IMR-90 (cell line): ENCODE measurements around the gene ZNF263. TPM values are rescaled to one million over a fixed set of nuclear protein-coding genes. Genes with fewer than 3 reads are reported as not detected.

ENCODE experiments used
- ATAC-seq: fragments of 200-7000 bp; cut with Tn5 transposase; 2 replicates; pipeline ENCODE4 v1.9.1; 2020; ENCODE audit warnings: low read depth, mild to moderate bottlenecking, moderate library complexity
- BruUV-seq: library from RNA; stranded (reverse); fragments of 400-500 nt; replicated peaks from 2 replicates; lab custom pipeline; 2021; lab: Mats Ljungman, UMichigan
- CTCF ChIA-PET: fragments of 300-600 bp; formaldehyde crosslinking; extraction: SDS; loops from one replicate; lab custom pipeline; 2021; ENCODE audit warnings: antibody characterized with exemption; lab: Yijun Ruan, JAX
- POLR2A ChIA-PET: fragments of 300-600 bp; sonication (Branson Sonifier 250); formaldehyde crosslinking; loops from one replicate; lab custom pipeline; 2022; ENCODE audit warnings: antibody characterized with exemption; ENCODE audit not compliant: unreplicated experiment; lab: Charles Lee
- DNase-seq: peaks from one replicate; pipeline ENCODE4 v3.0.0; 2013
- H2AFZ ChIP-seq: replicated peaks from 2 replicates; pipeline ENCODE3; 2013; ENCODE audit warnings: low read length, mild to moderate bottlenecking; ENCODE audit not compliant: poor library complexity
- H2AK5ac ChIP-seq: 2 replicates; pipeline ENCODE4 v1.6.1; 2013; ENCODE audit warnings: low read depth, low read length, inconsistent platforms
- H2AK9ac ChIP-seq: replicated peaks from 2 replicates; pipeline ENCODE3; 2013; ENCODE audit warnings: mild to moderate bottlenecking, low read depth, low read length, moderate library complexity; ENCODE audit not compliant: poor library complexity
- H2BK120ac ChIP-seq: 2 replicates; pipeline ENCODE4 v1.6.1; 2013; ENCODE audit warnings: low read depth, low read length, inconsistent platforms
- H2BK15ac ChIP-seq: 3 replicates; pipeline ENCODE4 v1.6.1; 2013; ENCODE audit warnings: low read depth, low read length, inconsistent platforms
- H2BK20ac ChIP-seq: 2 replicates; pipeline ENCODE4 v1.6.1; 2013; ENCODE audit warnings: low read depth, mild to moderate bottlenecking, inconsistent platforms, low read length, moderate library complexity
- H2BK5ac ChIP-seq: 2 replicates; pipeline ENCODE4 v1.6.1; 2013; ENCODE audit warnings: mild to moderate bottlenecking, low read depth, low read length, inconsistent platforms; ENCODE audit not compliant: poor library complexity, severe bottlenecking
- H3K14ac ChIP-seq: replicated peaks from 2 replicates; pipeline ENCODE4 v1.6.1; 2013; ENCODE audit warnings: low read depth, low read length, inconsistent platforms
- H3K18ac ChIP-seq: 2 replicates; pipeline ENCODE4 v1.6.1; 2013; ENCODE audit warnings: low read depth, low read length, control low read depth
- H3K23ac ChIP-seq: 2 replicates; pipeline ENCODE4 v1.6.1; 2013; ENCODE audit warnings: low read depth, low read length, inconsistent platforms
- H3K27ac ChIP-seq: 2 replicates; pipeline ENCODE4 v1.5.1; 2013; ENCODE audit warnings: mild to moderate bottlenecking, control low read depth, low read length; ENCODE audit not compliant: insufficient read depth
- H3K27me3 ChIP-seq: 2 replicates; pipeline ENCODE4 v1.6.1; 2013; ENCODE audit warnings: low read length; ENCODE audit not compliant: control insufficient read depth, insufficient read depth
- H3K36me3 ChIP-seq: 2 replicates; pipeline ENCODE4 v1.6.1; 2013; ENCODE audit warnings: low read length, mixed read lengths; ENCODE audit not compliant: control insufficient read depth, insufficient read depth
- H3K4ac ChIP-seq: 2 replicates; pipeline ENCODE4 v1.6.1; 2013; ENCODE audit warnings: low read depth, low read length, inconsistent platforms
- H3K4me1 ChIP-seq: 2 replicates; pipeline ENCODE4 v1.6.1; 2013; ENCODE audit warnings: low read length, mixed read lengths; ENCODE audit not compliant: control insufficient read depth, insufficient read depth
- H3K4me2 ChIP-seq: 2 replicates; pipeline ENCODE4 v1.6.1; 2013; ENCODE audit warnings: low read depth, mild to moderate bottlenecking, control low read depth, low read length, moderate library complexity
- H3K4me3 ChIP-seq: 2 replicates; pipeline ENCODE4 v1.5.1; 2013; ENCODE audit warnings: low read depth, mild to moderate bottlenecking, control low read depth, low read length, moderate library complexity; ENCODE audit not compliant: insufficient read depth
- H3K56ac ChIP-seq: 2 replicates; pipeline ENCODE4 v1.6.1; 2013; ENCODE audit warnings: low read length, inconsistent platforms; ENCODE audit not compliant: insufficient read depth; ENCODE audit errors: extremely low read depth
- H3K79me1 ChIP-seq, 2 experiments: 2 replicates each; pipeline ENCODE4 v1.6.1; 2013; ENCODE audit warnings: low read length in 2 of 2, inconsistent platforms in 1 of 2, low read depth in 1 of 2
- H3K9ac ChIP-seq: 2 replicates; pipeline ENCODE4 v1.6.1; 2013; ENCODE audit warnings: low read depth, low read length, control low read depth
- H3K9me1 ChIP-seq: 2 replicates; pipeline ENCODE4 v1.6.1; 2013; ENCODE audit warnings: low read length, inconsistent platforms; ENCODE audit not compliant: insufficient read depth
- H3K9me3 ChIP-seq: 2 replicates; pipeline ENCODE4 v1.6.1; 2013; ENCODE audit warnings: low read length; ENCODE audit not compliant: control insufficient read depth, insufficient read depth
- H4K20me1 ChIP-seq: 2 replicates; pipeline ENCODE4 v1.6.1; 2013; ENCODE audit warnings: low read length, inconsistent platforms; ENCODE audit not compliant: insufficient read depth
- H4K5ac ChIP-seq: 2 replicates; pipeline ENCODE4 v1.6.1; 2013; ENCODE audit warnings: mild to moderate bottlenecking, low read depth, low read length, control low read depth
- H4K8ac ChIP-seq, 2 experiments: 2 replicates each; pipeline ENCODE4 v1.6.1; 2013; ENCODE audit warnings: low read depth in 2 of 2, low read length in 2 of 2, control low read depth in 1 of 2, inconsistent platforms in 1 of 2
- H4K91ac ChIP-seq: 2 replicates; pipeline ENCODE4 v1.6.1; 2013; ENCODE audit warnings: low read depth, low read length, inconsistent platforms; ENCODE audit not compliant: insufficient read depth
- BHLHE40 ChIP-seq: fragments of 150-350 bp; IDR thresholded peaks from 2 replicates; pipeline ENCODE4 v1.6.1; 2016; ENCODE audit warnings: mild to moderate bottlenecking, low read depth, low read length
- CEBPB ChIP-seq: IDR thresholded peaks from 2 replicates; pipeline ENCODE4 v1.6.1; 2012; ENCODE audit warnings: low read depth, low read length, improper control_type of control experiment
- CHD1 ChIP-seq: IDR thresholded peaks from 2 replicates; pipeline ENCODE4 v1.6.1; 2012; ENCODE audit warnings: low read depth, low read length, improper control_type of control experiment
- CTCF ChIP-seq: conservative IDR thresholded peaks from 2 replicates; pipeline ENCODE4 v1.5.1; 2012; ENCODE audit warnings: mild to moderate bottlenecking, low read depth, low read length, improper control_type of control experiment
- ELK1 ChIP-seq: fragments of 150-350 bp; IDR thresholded peaks from 2 replicates; pipeline ENCODE4 v1.6.1; 2016; ENCODE audit warnings: low read depth, mild to moderate bottlenecking, low read length, moderate library complexity, borderline replicate concordance
- FOS ChIP-seq: fragments of 150-350 bp; IDR thresholded peaks from 2 replicates; pipeline ENCODE4 v1.6.1; 2016; ENCODE audit warnings: low read depth, low read length
- MAFK ChIP-seq: IDR thresholded peaks from 2 replicates; pipeline ENCODE4 v1.6.1; 2012; ENCODE audit warnings: low read depth, low read length, improper control_type of control experiment
- MAZ ChIP-seq: IDR thresholded peaks from 2 replicates; pipeline ENCODE4 v1.6.1; 2012; ENCODE audit warnings: low read depth, mild to moderate bottlenecking, low read length, improper control_type of control experiment, moderate library complexity, borderline replicate concordance
- MXI1 ChIP-seq: IDR thresholded peaks from 2 replicates; pipeline ENCODE4 v1.6.1; 2012; ENCODE audit warnings: low read depth, mild to moderate bottlenecking, low read length, moderate library complexity, borderline replicate concordance
- NFE2L2 ChIP-seq: fragments of 150-350 bp; IDR thresholded peaks from 2 replicates; pipeline ENCODE4 v1.6.1; 2016; ENCODE audit warnings: low read depth, mild to moderate bottlenecking, low read length
- POLR2A ChIP-seq: IDR thresholded peaks from 2 replicates; pipeline ENCODE4 v1.6.1; 2012; ENCODE audit warnings: mild to moderate bottlenecking, low read depth, low read length
- RAD21 ChIP-seq: IDR thresholded peaks from 2 replicates; pipeline ENCODE4 v1.6.1; 2012; ENCODE audit warnings: low read length, improper control_type of control experiment
- RCOR1 ChIP-seq: IDR thresholded peaks from 2 replicates; pipeline ENCODE4 v1.6.1; 2012; ENCODE audit warnings: mild to moderate bottlenecking, low read length, improper control_type of control experiment; ENCODE audit not compliant: insufficient replicate concordance
- WGBS, 2 experiments: methylation state at CpG; one replicate each; pipeline versions ENCODE4 v1.1.5 to v1.1.7; 2013; ENCODE audit warnings: missing lambda C conversion rate in 2 of 2; ENCODE audit not compliant: insufficient read length in 1 of 2; ENCODE audit errors: extremely low coverage in 2 of 2; 5-methylcytosine and 5-hydroxymethylcytosine counted together
- dilution Hi-C: fragments of 300-500 bp; cut with HindIII; formaldehyde crosslinking; loops from one replicate; pipeline ENCODE4 v1.14.3; 2018; ENCODE audit warnings: low sequenced_read_pairs; ENCODE audit not compliant: unreplicated experiment
- in situ Hi-C: fragments of 300-500 bp; cut with MboI; formaldehyde crosslinking; loops from 3 replicates; pipeline ENCODE4 v1.14.3; 2019; ENCODE audit warnings: low sequenced_read_pairs, inconsistent platforms, mixed read lengths
- intact Hi-C: fragments of 100-400 bp; cut with micrococcal nuclease; formaldehyde crosslinking; loops from 2 replicates; pipeline ENCODE4 v1.10.0; 2022
- polyA plus RNA-seq, 3 experiments: library from polyadenylated mRNA; depleted of rRNA; stranded (reverse); fragments of >200 nt; gene quantifications; 2 replicates each; pipeline ENCODE4 v1.2.3, GENCODE V29; 2012; ENCODE audit warnings: low replicate concordance in 1 of 3
- total RNA-seq: library from RNA; depleted of rRNA; stranded (reverse); fragments of >200 nt; gene quantifications from 2 replicates; pipeline ENCODE4 v1.2.3, GENCODE V29; 2012

ZNF263 gene
- total and polyA plus RNA-seq, 2 of the 4 experiments (the other 2 are of a cell fraction): 20.8 to 40.3 TPM

GRCh38 chr16:3254309-3254708 lies 29.0 kb upstream of the ZNF263 start:
- no peak overlapping the region for H2AK5ac ChIP-seq
- DNase-seq (no peak), ATAC-seq (no peak)
- H3K36me3 ChIP-seq: no peaks in the 10 kb centered on the region
- H3K27me3 ChIP-seq: peaks cover 23% of the 10 kb centered on the region
- no peak overlapping the region for H3K9ac ChIP-seq
- H2BK5ac ChIP-seq: no peak overlapping the region
- no peak overlapping the region for H3K23ac ChIP-seq
- H3K9me3 ChIP-seq: no peaks in the 10 kb centered on the region; the same call in 1 of the 2 replicates
- no peak overlapping the region for H3K4me3 ChIP-seq
- H2AK9ac ChIP-seq: no peak overlapping the region
- no peak overlapping the region for H4K8ac ChIP-seq
- H4K5ac ChIP-seq: no peak overlapping the region
- no peak overlapping the region for H3K18ac ChIP-seq
- no peak overlapping the region for H2BK15ac ChIP-seq
- H3K4ac ChIP-seq: no peak overlapping the region
- intact Hi-C loops: no loop called here
- no TSS peak for BruUV-seq
- no peak overlapping the region for H2BK120ac ChIP-seq
- H4K91ac ChIP-seq: no peak overlapping the region
- TF ChIP-seq ELK1 (no peak), POLR2A (no peak), MAFK (no peak), RAD21 (no peak), CHD1 (no peak), CTCF (no peak), FOS (no peak), RCOR1 (no peak), CEBPB (no peak), MAZ (no peak), NFE2L2 (no peak), MXI1 (no peak), BHLHE40 (no peak)
- no peak overlapping the region for H3K14ac ChIP-seq
- H3K27ac ChIP-seq: no peak overlapping the region
- no peak overlapping the region for H3K56ac ChIP-seq
- H2BK20ac ChIP-seq: no peak overlapping the region
- WGBS, 2 experiments: 34% methylated on average over 15 of the region's 35 CpGs; no CpG with 5 or more reads in 1 of the 2 experiments
- no peaks in the 10 kb centered on the region for H3K9me1 ChIP-seq
- dilution Hi-C loops: no loop called here
- ChIA-PET POLR2A (no interaction called here), CTCF (no interaction called here)
- no peaks in the 10 kb centered on the region for H4K20me1 ChIP-seq
- in situ Hi-C loops: no loop called here
- no peaks in the 10 kb centered on the region for H3K79me1 ChIP-seq
- no peak overlapping the region for H2AFZ ChIP-seq
- H3K4me1 ChIP-seq: no peaks in the 10 kb centered on the region
- H3K4me2 ChIP-seq: no peak overlapping the region
